ENCODE measurements around the gene NOSIP. TPM values are rescaled to one million over a fixed set of nuclear protein-coding genes. Genes with fewer than 3 reads are reported as not detected.
"Not testable (repeated sequence)": the region's sequence is repeated elsewhere in the genome, so short reads cannot be mapped to it uniquely, and the experiment has no call there.

NOSIP gene
- total RNA-seq = 10 to 100 TPM; 90.7 to 96.1 TPM

GRCh38 chr19:49580264-49581006, at the start of gene NOSIP:
Gene NOSIP (minus strand): TSS chr19:49580556. CDS start chr19:49560691, 19,865 bp downstream.
- Mint-ChIP-seq H3K9me3 (no peaks in the 10 kb centered on the region), H3K36me3 (peaks cover 12 to 17% of the 10 kb centered on the region in 2 donors), H3K27ac (peak within 1 kb of the TSS; percentile 88 to 99)
- peak; percentile 100 for ATAC-seq
- peak; percentile 94 to 95 for DNase-seq (ENCODE audit: low spot score in 2 of 2)

GRCh38 chr19:49629659-49630058, 49.3 kb upstream of the NOSIP start:
- ATAC-seq (no peak), DNase-seq (ENCODE audit: low spot score in 2 of 2) (no peak)
- Mint-ChIP-seq H3K27ac (no peak overlapping the region), H3K9me3 (no peaks in the 10 kb centered on the region), H3K36me3 (no peaks in the 10 kb centered on the region)

- no peak overlapping the region for H3K27ac Mint-ChIP-seq
- ATAC-seq (no peak), DNase-seq (ENCODE audit: low spot score in 2 of 2) (no peak)
- no peaks in the 10 kb centered on the region for H3K9me3 Mint-ChIP-seq
- H3K36me3 Mint-ChIP-seq = no peaks in the 10 kb centered on the region
Measured at GRCh38 chr19:49626226-49626625, 45.9 kb upstream of the NOSIP start.

GRCh38 chr19:49624967-49625910, 44.9 kb upstream of the NOSIP start:
- H3K9me3 Mint-ChIP-seq = no peaks in the 10 kb centered on the region
- no peaks in the 10 kb centered on the region for H3K36me3 Mint-ChIP-seq
- peak in 1 of 2 donors; percentile 26 for ATAC-seq
- DNase-seq (ENCODE audit: low spot score in 2 of 2) = no peak
- no peak overlapping the region for H3K27ac Mint-ChIP-seq

- peaks cover 10 to 22% of the 10 kb centered on the region in 2 donors for H3K36me3 Mint-ChIP-seq
- not testable (repeated sequence) for H3K9me3 Mint-ChIP-seq; H3K27ac Mint-ChIP-seq; DNase-seq (ENCODE audit: low spot score in 2 of 2); ATAC-seq
Measured at GRCh38 chr19:49617860-49618259, 37.5 kb upstream of the NOSIP start.

- no peak overlapping the region for H3K27ac Mint-ChIP-seq
- DNase-seq (ENCODE audit: low spot score in 2 of 2) = no peak
- H3K9me3 Mint-ChIP-seq = no peaks in the 10 kb centered on the region
- no peak for ATAC-seq
- H3K36me3 Mint-ChIP-seq = peaks cover 10 to 22% of the 10 kb centered on the region in 2 donors
Measured at GRCh38 chr19:49616945-49617344, 36.6 kb upstream of the NOSIP start.

GRCh38 chr19:49616532-49616931, 36.2 kb upstream of the NOSIP start:
- no peak overlapping the region for H3K27ac Mint-ChIP-seq
- ATAC-seq (no peak), DNase-seq (ENCODE audit: low spot score in 2 of 2) (no peak)
- no peaks in the 10 kb centered on the region for H3K9me3 Mint-ChIP-seq
- H3K36me3 Mint-ChIP-seq = peaks cover 10 to 22% of the 10 kb centered on the region in 2 donors

- no peak for DNase-seq (ENCODE audit: low spot score in 2 of 2)
- Mint-ChIP-seq H3K36me3 (peaks cover 10 to 22% of the 10 kb centered on the region in 2 donors), H3K9me3 (no peaks in the 10 kb centered on the region), H3K27ac (no peak overlapping the region)
- ATAC-seq = no peak
Measured at GRCh38 chr19:49615861-49616260, 35.5 kb upstream of the NOSIP start.

- peak; percentile 60 to 84 for ATAC-seq
- no peak for DNase-seq (ENCODE audit: low spot score in 2 of 2)
- Mint-ChIP-seq H3K9me3 (no peaks in the 10 kb centered on the region), H3K27ac (peak overlapping the region; percentile 54 to 91), H3K36me3 (peaks cover 10 to 22% of the 10 kb centered on the region in 2 donors)
Measured at GRCh38 chr19:49614096-49614833, 33.9 kb upstream of the NOSIP start.

- DNase-seq (ENCODE audit: low spot score in 2 of 2) (no peak), ATAC-seq (peak in 1 of 2 donors; percentile 28)
- H3K9me3 Mint-ChIP-seq = no peaks in the 10 kb centered on the region
- H3K27ac Mint-ChIP-seq = peak overlapping the region; percentile 54 to 91
- peaks cover 10 to 22% of the 10 kb centered on the region in 2 donors for H3K36me3 Mint-ChIP-seq
Measured at GRCh38 chr19:49613374-49613773, 33.0 kb upstream of the NOSIP start.

GRCh38 chr19:49609499-49610092, 29.2 kb upstream of the NOSIP start:
- Mint-ChIP-seq H3K9me3 (no peaks in the 10 kb centered on the region), H3K36me3 (peaks cover 0 to 7% of the 10 kb centered on the region in 2 donors), H3K27ac (no peak overlapping the region)
- no peak for DNase-seq (ENCODE audit: low spot score in 2 of 2)
- ATAC-seq = no peak

GRCh38 chr19:49605605-49606004, 25.2 kb upstream of the NOSIP start:
- peak overlapping the region; percentile 50 to 69 for H3K27ac Mint-ChIP-seq
- H3K36me3 Mint-ChIP-seq = peaks cover 0 to 6% of the 10 kb centered on the region in 2 donors
- ATAC-seq (no peak), DNase-seq (ENCODE audit: low spot score in 2 of 2) (no peak)
- no peaks in the 10 kb centered on the region for H3K9me3 Mint-ChIP-seq

GRCh38 chr19:49602806-49603205, 22.4 kb upstream of the NOSIP start:
- Mint-ChIP-seq H3K27ac (no peak overlapping the region), H3K9me3 (no peaks in the 10 kb centered on the region), H3K36me3 (peaks cover 4 to 6% of the 10 kb centered on the region in 2 donors)
- no peak for DNase-seq (ENCODE audit: low spot score in 2 of 2)
- ATAC-seq = no peak

- Mint-ChIP-seq H3K9me3 (no peaks in the 10 kb centered on the region), H3K36me3 (peaks cover 4 to 6% of the 10 kb centered on the region in 2 donors), H3K27ac (no peak overlapping the region)
- DNase-seq (ENCODE audit: low spot score in 2 of 2) (no peak), ATAC-seq (no peak)
Measured at GRCh38 chr19:49601482-49602038, 21.2 kb upstream of the NOSIP start.

GRCh38 chr19:49599378-49600295, 19.3 kb upstream of the NOSIP start:
- DNase-seq (ENCODE audit: low spot score in 2 of 2) (no peak), ATAC-seq (peak in 1 of 2 donors; percentile 9)
- no peaks in the 10 kb centered on the region for H3K9me3 Mint-ChIP-seq
- H3K36me3 Mint-ChIP-seq = peaks cover 4 to 8% of the 10 kb centered on the region in 2 donors
- peak overlapping the region in 1 of 2 donors; percentile 48 for H3K27ac Mint-ChIP-seq

All from activated naive CD4-positive, alpha-beta T cell treated with anti-CD3 and anti-CD28 coated beads, Interleukin-2, amount 50 U/mL, for 72 hours (primary cell).